ENCODE measurements around the gene MAP2K5.

GRCh38 chr15:67512933-67513714 lies 29.4 kb upstream of the MAP2K5 start:
- TF ChIP-seq CTCF (conservative IDR thresholded peaks at IDR 0.05; ENCODE audit: low read length) (no peak), EZH2phosphoT487 (IDR thresholded peaks at IDR 0.05; ENCODE audit: borderline replicate concordance) (no peak)
